SU-DHL-6 (cell line): ENCODE results near the gene HBG2.

Source experiments
- EZH2phosphoT487 ChIP-seq: fragments of 200-600 bp; sonication (generic), shearing (Covaris generic); conservative IDR thresholded peaks from 2 replicates; pipeline ENCODE4 v1.6.1; 2018; ENCODE audit warnings: mild to moderate bottlenecking, antibody characterized with exemption, low read length, moderate library complexity, mixed read lengths
- TF ChIP-seq, protein P1 (sequence below): fragments of 200-600 bp; sonication (generic); IDR thresholded peaks from one replicate; pipeline ENCODE4 v1.5.1; 2017; ENCODE audit warnings: antibody characterized with exemption, mild to moderate bottlenecking, low read length, moderate library complexity; ENCODE audit not compliant: insufficient read depth, poor library complexity, severe bottlenecking

GRCh38 chr11:5229356-5229755, 25.2 kb downstream of the HBG2 start:
- TF ChIP-seq, protein P1, sequence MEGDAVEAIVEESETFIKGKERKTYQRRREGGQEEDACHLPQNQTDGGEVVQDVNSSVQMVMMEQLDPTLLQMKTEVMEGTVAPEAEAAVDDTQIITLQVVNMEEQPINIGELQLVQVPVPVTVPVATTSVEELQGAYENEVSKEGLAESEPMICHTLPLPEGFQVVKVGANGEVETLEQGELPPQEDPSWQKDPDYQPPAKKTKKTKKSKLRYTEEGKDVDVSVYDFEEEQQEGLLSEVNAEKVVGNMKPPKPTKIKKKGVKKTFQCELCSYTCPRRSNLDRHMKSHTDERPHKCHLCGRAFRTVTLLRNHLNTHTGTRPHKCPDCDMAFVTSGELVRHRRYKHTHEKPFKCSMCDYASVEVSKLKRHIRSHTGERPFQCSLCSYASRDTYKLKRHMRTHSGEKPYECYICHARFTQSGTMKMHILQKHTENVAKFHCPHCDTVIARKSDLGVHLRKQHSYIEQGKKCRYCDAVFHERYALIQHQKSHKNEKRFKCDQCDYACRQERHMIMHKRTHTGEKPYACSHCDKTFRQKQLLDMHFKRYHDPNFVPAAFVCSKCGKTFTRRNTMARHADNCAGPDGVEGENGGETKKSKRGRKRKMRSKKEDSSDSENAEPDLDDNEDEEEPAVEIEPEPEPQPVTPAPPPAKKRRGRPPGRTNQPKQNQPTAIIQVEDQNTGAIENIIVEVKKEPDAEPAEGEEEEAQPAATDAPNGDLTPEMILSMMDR: no peak
- TF ChIP-seq EZH2phosphoT487: no peak
